ENCODE measurements around the gene KIAA1328.

DNA sequence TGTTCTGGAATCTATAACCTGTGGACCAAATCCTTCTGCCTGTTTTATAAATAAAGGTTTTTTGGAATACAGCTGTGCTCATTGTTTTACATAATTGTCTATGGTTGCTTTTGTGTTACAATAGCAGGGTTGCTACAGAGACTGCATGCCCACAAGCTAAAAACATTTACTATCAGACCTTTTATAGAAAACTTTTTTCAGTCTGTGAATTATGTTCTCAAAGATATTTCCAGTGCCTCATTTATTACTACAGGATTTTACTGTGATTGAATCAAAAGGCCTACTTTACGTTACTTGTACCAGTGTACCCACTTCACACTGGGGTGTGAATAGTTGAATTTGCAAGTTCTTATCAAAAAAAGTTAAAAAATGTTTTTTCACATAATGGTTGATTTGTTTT, 7.0 kb downstream of the KIAA1328 start:
- no peak for TF ChIP-seq POLR2A (IDR thresholded peaks at IDR 0.05)
- TF ChIP-seq EP300 (IDR thresholded peaks at IDR 0.05) = no peak
- TF ChIP-seq, protein P1, sequence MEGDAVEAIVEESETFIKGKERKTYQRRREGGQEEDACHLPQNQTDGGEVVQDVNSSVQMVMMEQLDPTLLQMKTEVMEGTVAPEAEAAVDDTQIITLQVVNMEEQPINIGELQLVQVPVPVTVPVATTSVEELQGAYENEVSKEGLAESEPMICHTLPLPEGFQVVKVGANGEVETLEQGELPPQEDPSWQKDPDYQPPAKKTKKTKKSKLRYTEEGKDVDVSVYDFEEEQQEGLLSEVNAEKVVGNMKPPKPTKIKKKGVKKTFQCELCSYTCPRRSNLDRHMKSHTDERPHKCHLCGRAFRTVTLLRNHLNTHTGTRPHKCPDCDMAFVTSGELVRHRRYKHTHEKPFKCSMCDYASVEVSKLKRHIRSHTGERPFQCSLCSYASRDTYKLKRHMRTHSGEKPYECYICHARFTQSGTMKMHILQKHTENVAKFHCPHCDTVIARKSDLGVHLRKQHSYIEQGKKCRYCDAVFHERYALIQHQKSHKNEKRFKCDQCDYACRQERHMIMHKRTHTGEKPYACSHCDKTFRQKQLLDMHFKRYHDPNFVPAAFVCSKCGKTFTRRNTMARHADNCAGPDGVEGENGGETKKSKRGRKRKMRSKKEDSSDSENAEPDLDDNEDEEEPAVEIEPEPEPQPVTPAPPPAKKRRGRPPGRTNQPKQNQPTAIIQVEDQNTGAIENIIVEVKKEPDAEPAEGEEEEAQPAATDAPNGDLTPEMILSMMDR (IDR thresholded peaks at IDR 0.05) = no peak

All from tibial nerve (tissue), 4 donors.